ENCODE results near the gene C9orf72. TPM values are rescaled to one million over a fixed set of nuclear protein-coding genes. Genes with fewer than 3 reads are reported as not detected.
"Not testable (repeated sequence)": the region's sequence is repeated elsewhere in the genome, so short reads cannot be mapped to it uniquely, and the experiment has no call there.

The C9orf72 gene
- total and polyA plus RNA-seq, 2 of the 4 experiments (the other 2 are of a cell fraction) = 2.0 to 3.4 TPM

GRCh38 chr9:27500902-27501301 lies 72.4 kb downstream of the C9orf72 start:
- H4K5ac ChIP-seq (ENCODE audit: low read depth, low read length); H2BK120ac ChIP-seq (ENCODE audit: low read depth, low read length); CTCF ChIA-PET; H3K18ac ChIP-seq (ENCODE audit: low read depth, low read length); H3K9me1 ChIP-seq (ENCODE audit: insufficient read depth, low read length); H4K20me1 ChIP-seq (ENCODE audit: insufficient read depth, low read length); DNase-seq; in situ Hi-C loops (cut with MboI; ENCODE audit: low sequenced_read_pairs); H3K14ac ChIP-seq (replicated peaks; ENCODE audit: low read depth, low read length); H2BK5ac ChIP-seq (ENCODE audit: low read depth, low read length, poor library complexity, severe bottlenecking); dilution Hi-C loops (cut with HindIII; ENCODE audit: low sequenced_read_pairs, unreplicated experiment); H3K79me1 ChIP-seq (ENCODE audit: low read depth in 1 of 2, low read length in 2 of 2); H3K4me2 ChIP-seq (ENCODE audit: low read depth, low read length); H2BK20ac ChIP-seq (ENCODE audit: low read depth, low read length); H3K4ac ChIP-seq (ENCODE audit: low read depth, low read length); ATAC-seq (ENCODE audit: low read depth); BruUV-seq (replicated peaks); H4K8ac ChIP-seq (ENCODE audit: low read depth in 2 of 2, low read length in 2 of 2); H3K23ac ChIP-seq (ENCODE audit: low read depth, low read length); H2AFZ ChIP-seq (replicated peaks; ENCODE audit: low read length, poor library complexity); POLR2A ChIA-PET (ENCODE audit: unreplicated experiment); H3K9me3 ChIP-seq (ENCODE audit: control insufficient read depth, insufficient read depth, low read length); H3K27me3 ChIP-seq (ENCODE audit: control insufficient read depth, insufficient read depth, low read length); H3K4me1 ChIP-seq (ENCODE audit: control insufficient read depth, insufficient read depth, low read length); H3K36me3 ChIP-seq (ENCODE audit: control insufficient read depth, insufficient read depth, low read length); H3K4me3 ChIP-seq (ENCODE audit: insufficient read depth, low read depth, low read length); H3K9ac ChIP-seq (ENCODE audit: low read depth, low read length); H2AK9ac ChIP-seq (replicated peaks; ENCODE audit: low read depth, low read length, poor library complexity); H3K27ac ChIP-seq (ENCODE audit: insufficient read depth, low read length); intact Hi-C loops (cut with micrococcal nuclease); H3K56ac ChIP-seq (ENCODE audit: extremely low read depth, insufficient read depth, low read length); H4K91ac ChIP-seq (ENCODE audit: insufficient read depth, low read depth, low read length); H2AK5ac ChIP-seq (ENCODE audit: low read depth, low read length); H2BK15ac ChIP-seq (ENCODE audit: low read depth, low read length): not testable (repeated sequence)
- no CpG with 5 or more reads among the region's 3 CpGs for WGBS, 2 experiments (ENCODE audit: extremely low coverage in 2 of 2, insufficient read length in 1 of 2)
